Nephron (organoid): Measurements from ENCODE around the gene MTMR2.
A peak's percentile ranks its signal among the peaks of the same experiment; 100 is the strongest.

Source experiments
- H3K27ac Mint-ChIP-seq, 3 experiments: 2 replicates each; pipeline ENCODE4 v1.8.0; 2020; ENCODE audit warnings: mixed read lengths in 3 of 3, mild to moderate bottlenecking in 2 of 3, moderate library complexity in 1 of 3
- H3K27me3 Mint-ChIP-seq: 2 replicates; pipeline ENCODE4 v1.8.0; 2021; ENCODE audit warnings: low read depth, mild to moderate bottlenecking, moderate library complexity, mixed read lengths
- H3K36me3 Mint-ChIP-seq: 2 replicates; pipeline ENCODE4 v1.8.0; 2020; ENCODE audit warnings: low read depth, mixed read lengths
- H3K4me1 Mint-ChIP-seq: 2 replicates; pipeline ENCODE4 v1.8.0; 2020; ENCODE audit warnings: mixed read lengths
- H3K4me3 Mint-ChIP-seq, 3 experiments: 2 replicates each; pipeline ENCODE4 v1.8.0; 2020; ENCODE audit warnings: mild to moderate bottlenecking in 3 of 3, mixed read lengths in 3 of 3, moderate library complexity in 2 of 3
- H3K9me3 Mint-ChIP-seq: 2 replicates; pipeline ENCODE4 v1.8.0; 2020; ENCODE audit warnings: mixed read lengths
- CTCF ChIP-seq, 3 experiments: fragments of 200-600 bp; sonication (generic); IDR thresholded peaks; one replicate each; pipeline ENCODE4 v1.5.0; 2021; ENCODE audit warnings: antibody characterized with exemption in 3 of 3; ENCODE audit not compliant: unreplicated experiment in 3 of 3

MTMR2 gene

GRCh38 chr11:95853862-95854261, 70.0 kb downstream of the MTMR2 start:
- Mint-ChIP-seq H3K4me1 (no peaks in the 10 kb centered on the region), H3K36me3 (peaks cover 41% of the 10 kb centered on the region), H3K27me3 (no peaks in the 10 kb centered on the region), H3K27ac (no peak overlapping the region), H3K4me3 (no peak overlapping the region), H3K9me3 (no peaks in the 10 kb centered on the region)
- TF ChIP-seq CTCF (IDR thresholded peaks at IDR 0.05; ENCODE audit: unreplicated experiment in 3 of 3) = no peak

GRCh38 chr11:95853138-95853537, 70.8 kb downstream of the MTMR2 start:
- no peaks in the 10 kb centered on the region for H3K27me3 Mint-ChIP-seq
- no peak for TF ChIP-seq CTCF (IDR thresholded peaks at IDR 0.05; ENCODE audit: unreplicated experiment in 3 of 3)
- no peaks in the 10 kb centered on the region for H3K4me1 Mint-ChIP-seq
- no peak overlapping the region for H3K27ac Mint-ChIP-seq
- H3K36me3 Mint-ChIP-seq = peaks cover 39% of the 10 kb centered on the region
- H3K9me3 Mint-ChIP-seq = no peaks in the 10 kb centered on the region
- no peak overlapping the region for H3K4me3 Mint-ChIP-seq

- no peak for TF ChIP-seq CTCF (IDR thresholded peaks at IDR 0.05; ENCODE audit: unreplicated experiment in 3 of 3)
Observed at GRCh38 chr11:95850137-95850536, 73.8 kb downstream of the MTMR2 start.

GRCh38 chr11:95849087-95849825, 74.7 kb downstream of the MTMR2 start:
- Mint-ChIP-seq H3K27me3 (no peaks in the 10 kb centered on the region), H3K36me3 (peaks cover 39% of the 10 kb centered on the region), H3K4me3 (no peak overlapping the region), H3K9me3 (no peaks in the 10 kb centered on the region), H3K27ac (no peak overlapping the region), H3K4me1 (no peaks in the 10 kb centered on the region)
- TF ChIP-seq CTCF (IDR thresholded peaks at IDR 0.05; ENCODE audit: unreplicated experiment in 3 of 3) = peak; percentile 28 to 55 (median 43)

More at GRCh38 chr11:95850137-95850536, 73.8 kb downstream of the MTMR2 start:
- Mint-ChIP-seq H3K9me3 (no peaks in the 10 kb centered on the region), H3K36me3 (peaks cover 31% of the 10 kb centered on the region), H3K4me3 (no peak overlapping the region), H3K4me1 (no peaks in the 10 kb centered on the region), H3K27me3 (no peaks in the 10 kb centered on the region), H3K27ac (no peak overlapping the region)

- Mint-ChIP-seq H3K36me3 (peaks cover 39% of the 10 kb centered on the region), H3K4me1 (no peaks in the 10 kb centered on the region), H3K9me3 (no peaks in the 10 kb centered on the region), H3K27ac (no peak overlapping the region), H3K4me3 (no peak overlapping the region), H3K27me3 (no peaks in the 10 kb centered on the region)
- no peak for TF ChIP-seq CTCF (IDR thresholded peaks at IDR 0.05; ENCODE audit: unreplicated experiment in 3 of 3)
Observed at GRCh38 chr11:95845167-95845566, 78.7 kb downstream of the MTMR2 start.
